HG03064 (cell line): ENCODE results near the gene ZNF384.
A peak's percentile ranks its signal among the peaks of the same experiment; 100 is the strongest.
"Not testable (repeated sequence)": the region's sequence is repeated elsewhere in the genome, so short reads cannot be mapped to it uniquely, and the experiment has no call there.

Source experiments
- ATAC-seq: cut with Tn5 transposase; IDR thresholded peaks from one replicate; pipeline ENCODE4 v1.9.1; 2021; ENCODE audit warnings: low read depth; ENCODE audit not compliant: unreplicated experiment

The ZNF384 gene

GRCh38 chr12:6688999-6689882, at the start of gene ZNF384:
Gene ZNF384 (minus strand): TSS chr12:6689375. CDS start chr12:6679520, 9,855 bp downstream.
- peak; percentile 66 for ATAC-seq

- ATAC-seq = no peak
Measured at GRCh38 chr12:6736754-6737153, 47.6 kb upstream of the ZNF384 start.

GRCh38 chr12:6735448-6736191, 46.4 kb upstream of the ZNF384 start:
- ATAC-seq = no peak

- ATAC-seq = no peak
Measured at GRCh38 chr12:6734506-6735387, 45.6 kb upstream of the ZNF384 start.

GRCh38 chr12:6730169-6730568, 41.0 kb upstream of the ZNF384 start:
- no peak for ATAC-seq

GRCh38 chr12:6729186-6729585, 40.0 kb upstream of the ZNF384 start:
- ATAC-seq = no peak

- no peak for ATAC-seq
Measured at GRCh38 chr12:6725350-6725749, 36.2 kb upstream of the ZNF384 start.

- no peak for ATAC-seq
Measured at GRCh38 chr12:6724409-6724797, 35.2 kb upstream of the ZNF384 start.

GRCh38 chr12:6723607-6724408, 34.6 kb upstream of the ZNF384 start, which contains the start of gene COPS7A:
Gene COPS7A (plus strand): TSS chr12:6724046. CDS start chr12:6724657, 611 bp downstream.
- peak; percentile 92 for ATAC-seq

GRCh38 chr12:6722863-6723262, 33.7 kb upstream of the ZNF384 start:
- ATAC-seq = no peak

- no peak for ATAC-seq
Measured at GRCh38 chr12:6716874-6717437, 27.8 kb upstream of the ZNF384 start.

- ATAC-seq = not testable (repeated sequence)
Measured at GRCh38 chr12:6716031-6716873, 27.1 kb upstream of the ZNF384 start.

- no peak for ATAC-seq
Measured at GRCh38 chr12:6708960-6709394, 19.8 kb upstream of the ZNF384 start.

- ATAC-seq = not testable (repeated sequence)
Measured at GRCh38 chr12:6708351-6708750, 19.2 kb upstream of the ZNF384 start.

- no peak for ATAC-seq
Measured at GRCh38 chr12:6703631-6704030, 14.5 kb upstream of the ZNF384 start.

- ATAC-seq = no peak
Measured at GRCh38 chr12:6701078-6701768, 12.0 kb upstream of the ZNF384 start.

- ATAC-seq = no peak
Measured at GRCh38 chr12:6700646-6701051, 11.5 kb upstream of the ZNF384 start, which contains the start of gene PIANP. Gene PIANP (minus strand): TSS chr12:6700815. CDS start chr12:6698061, 2,754 bp downstream.
